GM12878 (cell line): ENCODE measurements around the gene MAPRE2. TPM values are rescaled to one million over a fixed set of nuclear protein-coding genes. Genes with fewer than 3 reads are reported as not detected.
A peak's percentile ranks its signal among the peaks of the same experiment; 100 is the strongest.

Source experiments
- ASH2L ChIP-seq: fragments of 300-600, 200-600 bp; sonication (generic); IDR thresholded peaks from 2 replicates; pipeline ENCODE4 v1.6.1; 2017; ENCODE audit warnings: low read depth, mild to moderate bottlenecking, borderline replicate concordance
- BRCA1 ChIP-seq: IDR thresholded peaks from 2 replicates; pipeline ENCODE4 v1.6.1; 2011; ENCODE audit warnings: low read depth, low read length, improper control_type of control experiment
- CHD1 ChIP-seq: IDR thresholded peaks from 2 replicates; pipeline ENCODE4 v1.6.1; 2012; ENCODE audit warnings: low read depth, low read length, improper control_type of control experiment
- ELK1 ChIP-seq: IDR thresholded peaks from 2 replicates; pipeline ENCODE4 v1.6.1; 2012; ENCODE audit warnings: low read depth, low read length, improper control_type of control experiment
- HDAC6 ChIP-seq: fragments of 200-600 bp; sonication (generic); IDR thresholded peaks from one replicate; pipeline ENCODE4 v1.8.0; 2017; ENCODE audit warnings: antibody characterized with exemption; ENCODE audit not compliant: unreplicated experiment
- MXI1 ChIP-seq: fragments of 150-350 bp; IDR thresholded peaks from 2 replicates; pipeline ENCODE4 v1.6.1; 2011; ENCODE audit warnings: low read depth, mild to moderate bottlenecking, inconsistent platforms, low read length, improper control_type of control experiment
- NR2C1 ChIP-seq: fragments of 450-650 bp; IDR thresholded peaks from 2 replicates; pipeline ENCODE4 v1.6.1; 2017; ENCODE audit warnings: antibody characterized with exemption, mild to moderate bottlenecking, moderate library complexity
- NR2F1 ChIP-seq: fragments of 450-650 bp; conservative IDR thresholded peaks from 2 replicates; pipeline ENCODE4 v1.6.1; 2017; ENCODE audit warnings: mild to moderate bottlenecking
- RB1 ChIP-seq: fragments of 450-650 bp; formaldehyde crosslinking; IDR thresholded peaks from 2 replicates; pipeline ENCODE4 v1.6.1; 2017; ENCODE audit warnings: mild to moderate bottlenecking, borderline replicate concordance
- SIX5 ChIP-seq: IDR thresholded peaks from 2 replicates; pipeline ENCODE4 v1.6.1; 2011; ENCODE audit warnings: mild to moderate bottlenecking, low read depth, low read length, moderate library complexity; ENCODE audit not compliant: severe bottlenecking
- SKIL ChIP-seq: fragments of 450-650 bp; IDR thresholded peaks from 2 replicates; pipeline ENCODE4 v1.6.1; 2017; ENCODE audit warnings: mild to moderate bottlenecking, low read depth, inconsistent platforms; ENCODE audit not compliant: poor library complexity, severe bottlenecking
- SPI1 ChIP-seq: IDR thresholded peaks from 2 replicates; pipeline ENCODE4 v1.6.1; 2011; ENCODE audit warnings: low read depth, mild to moderate bottlenecking, low read length, moderate library complexity, borderline replicate concordance; ENCODE audit not compliant: insufficient read depth
- STAT3 ChIP-seq: IDR thresholded peaks from 2 replicates; pipeline ENCODE4 v1.6.1; 2011; ENCODE audit warnings: low read depth, low read length, improper control_type of control experiment
- TAF1 ChIP-seq: IDR thresholded peaks from 2 replicates; pipeline ENCODE4 v1.6.1; 2011; ENCODE audit warnings: mild to moderate bottlenecking, low read depth, low read length, borderline replicate concordance
- TARDBP ChIP-seq: IDR thresholded peaks from 2 replicates; pipeline ENCODE4 v1.6.1; 2016; ENCODE audit warnings: borderline replicate concordance
- TBL1XR1 ChIP-seq: IDR thresholded peaks from 2 replicates; pipeline ENCODE4 v1.6.1; 2012; ENCODE audit warnings: low read depth, low read length, improper control_type of control experiment
- ZSCAN29 ChIP-seq: fragments of 450-650 bp; IDR thresholded peaks from 2 replicates; pipeline ENCODE4 v1.6.1; 2017; ENCODE audit warnings: mild to moderate bottlenecking, moderate library complexity
- polyA plus RNA-seq, 11 experiments: library from polyadenylated mRNA; depleted of rRNA in 4 of 11; unstranded in 6 of 11; stranded (reverse) in 5 of 11; fragments of >200 nt; fragmentation: Nextera tagmentation in 4 of 11; fragmentation: Illumina TruSeq in 1 of 11; extraction: Ambion mirVana in 4 of 11; extraction: Trizol in 1 of 11; gene quantifications; 1 replicate in 1 of 11; 2 replicates in 10 of 11; pipeline versions ENCODE4 v1.2.1 to v1.2.3, GENCODE V29; 2011 to 2016; ENCODE audit warnings: inconsistent platforms in 2 of 11, missing spikeins in 2 of 11, low read depth in 1 of 11
- total RNA-seq, 4 experiments: library from RNA; depleted of rRNA in 3 of 4; stranded (reverse); fragments of >200 nt in 3 of 4; fragmentation: Illumina TruSeq in 1 of 4; extraction: Trizol in 1 of 4; gene quantifications; 2 replicates each; pipeline versions ENCODE4 v1.2.1 to v1.2.3, GENCODE V29; 2013 to 2021
- TF ChIP-seq, protein P1 (sequence below): fragments of 450-650 bp; formaldehyde crosslinking; IDR thresholded peaks from 2 replicates; pipeline ENCODE4 v1.4.0; 2022; ENCODE audit warnings: mild to moderate bottlenecking, moderate library complexity
- TF ChIP-seq, protein P2 (sequence below): fragments of 150-350 bp; IDR thresholded peaks from 2 replicates; pipeline ENCODE4 v1.6.1; 2014; ENCODE audit warnings: mild to moderate bottlenecking, low read depth, low read length
- TF ChIP-seq, protein P3 (sequence below): fragments of 450-650 bp; IDR thresholded peaks from 2 replicates; pipeline ENCODE4 v1.6.1; 2017; ENCODE audit warnings: antibody characterized with exemption, mild to moderate bottlenecking, moderate library complexity

Gene MAPRE2
- total and polyA plus RNA-seq, 10 of the 15 experiments (the other 5 are each of a cell fraction or from before 2014, with no cell fraction given): 11.0 to 50.6 (median 24.0) TPM

DNA sequence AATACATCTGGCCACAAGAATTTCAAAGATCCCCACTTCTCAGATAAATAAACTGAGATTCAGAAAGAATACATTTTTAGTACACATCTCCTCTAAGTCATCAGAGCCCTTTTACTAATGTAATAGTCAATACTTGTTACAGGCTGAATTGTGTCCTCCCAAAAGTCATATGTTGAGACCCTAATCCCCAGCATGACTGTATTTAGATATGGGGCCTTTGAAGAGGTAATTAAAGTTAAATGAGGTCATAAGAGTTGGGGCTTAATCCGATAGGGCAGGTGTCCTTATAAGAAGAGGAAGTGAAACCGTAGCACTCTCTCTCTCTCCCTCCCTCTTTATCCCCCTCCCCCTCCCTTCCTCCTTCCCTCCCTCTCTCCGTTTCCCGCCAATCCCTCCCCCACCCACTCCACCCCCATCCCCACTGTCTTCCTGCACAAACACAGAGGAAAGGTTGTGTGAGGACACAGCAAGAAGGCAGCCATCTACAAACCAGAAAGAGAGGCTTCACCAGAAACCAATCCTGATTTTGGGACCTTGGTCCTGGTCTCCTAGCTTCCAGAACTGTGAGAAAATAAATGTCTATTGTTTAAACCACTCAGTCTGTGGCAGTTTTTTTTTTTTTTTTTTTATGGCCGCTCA lies 133.0 kb downstream of the MAPRE2 start (continued):
- TF ChIP-seq, protein P1, sequence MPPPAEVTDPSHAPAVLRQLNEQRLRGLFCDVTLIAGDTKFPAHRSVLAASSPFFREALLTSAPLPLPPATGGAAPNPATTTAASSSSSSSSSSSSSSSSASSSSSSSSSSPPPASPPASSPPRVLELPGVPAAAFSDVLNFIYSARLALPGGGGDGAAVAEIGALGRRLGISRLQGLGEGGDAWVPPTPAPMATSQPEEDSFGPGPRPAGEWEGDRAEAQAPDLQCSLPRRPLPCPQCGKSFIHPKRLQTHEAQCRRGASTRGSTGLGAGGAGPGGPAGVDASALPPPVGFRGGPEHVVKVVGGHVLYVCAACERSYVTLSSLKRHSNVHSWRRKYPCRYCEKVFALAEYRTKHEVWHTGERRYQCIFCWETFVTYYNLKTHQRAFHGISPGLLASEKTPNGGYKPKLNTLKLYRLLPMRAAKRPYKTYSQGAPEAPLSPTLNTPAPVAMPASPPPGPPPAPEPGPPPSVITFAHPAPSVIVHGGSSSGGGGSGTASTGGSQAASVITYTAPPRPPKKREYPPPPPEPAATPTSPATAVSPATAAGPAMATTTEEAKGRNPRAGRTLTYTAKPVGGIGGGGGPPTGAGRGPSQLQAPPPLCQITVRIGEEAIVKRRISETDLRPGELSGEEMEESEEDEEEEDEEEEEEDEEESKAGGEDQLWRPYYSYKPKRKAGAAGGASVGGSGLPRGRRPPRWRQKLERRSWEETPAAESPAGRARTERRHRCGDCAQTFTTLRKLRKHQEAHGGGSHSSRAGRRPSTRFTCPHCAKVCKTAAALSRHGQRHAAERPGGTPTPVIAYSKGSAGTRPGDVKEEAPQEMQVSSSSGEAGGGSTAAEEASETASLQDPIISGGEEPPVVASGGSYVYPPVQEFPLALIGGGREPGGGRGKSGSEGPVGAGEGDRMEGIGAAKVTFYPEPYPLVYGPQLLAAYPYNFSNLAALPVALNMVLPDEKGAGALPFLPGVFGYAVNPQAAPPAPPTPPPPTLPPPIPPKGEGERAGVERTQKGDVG (CRISPR knock-in tag): no peak
- TF ChIP-seq ELK1 (no peak), STAT3 (no peak), SPI1 (peak; percentile 95), ZSCAN29 (no peak), CHD1 (no peak), TARDBP (no peak), SKIL (no peak), ASH2L (no peak), SIX5 (no peak), MXI1 (no peak), HDAC6 (no peak), NR2F1 (no peak), RB1 (no peak), NR2C1 (no peak), TBL1XR1 (no peak), TAF1 (no peak), BRCA1 (no peak)
- TF ChIP-seq, protein P2, sequence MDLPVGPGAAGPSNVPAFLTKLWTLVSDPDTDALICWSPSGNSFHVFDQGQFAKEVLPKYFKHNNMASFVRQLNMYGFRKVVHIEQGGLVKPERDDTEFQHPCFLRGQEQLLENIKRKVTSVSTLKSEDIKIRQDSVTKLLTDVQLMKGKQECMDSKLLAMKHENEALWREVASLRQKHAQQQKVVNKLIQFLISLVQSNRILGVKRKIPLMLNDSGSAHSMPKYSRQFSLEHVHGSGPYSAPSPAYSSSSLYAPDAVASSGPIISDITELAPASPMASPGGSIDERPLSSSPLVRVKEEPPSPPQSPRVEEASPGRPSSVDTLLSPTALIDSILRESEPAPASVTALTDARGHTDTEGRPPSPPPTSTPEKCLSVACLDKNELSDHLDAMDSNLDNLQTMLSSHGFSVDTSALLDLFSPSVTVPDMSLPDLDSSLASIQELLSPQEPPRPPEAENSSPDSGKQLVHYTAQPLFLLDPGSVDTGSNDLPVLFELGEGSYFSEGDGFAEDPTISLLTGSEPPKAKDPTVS: no peak
- TF ChIP-seq, protein P3, sequence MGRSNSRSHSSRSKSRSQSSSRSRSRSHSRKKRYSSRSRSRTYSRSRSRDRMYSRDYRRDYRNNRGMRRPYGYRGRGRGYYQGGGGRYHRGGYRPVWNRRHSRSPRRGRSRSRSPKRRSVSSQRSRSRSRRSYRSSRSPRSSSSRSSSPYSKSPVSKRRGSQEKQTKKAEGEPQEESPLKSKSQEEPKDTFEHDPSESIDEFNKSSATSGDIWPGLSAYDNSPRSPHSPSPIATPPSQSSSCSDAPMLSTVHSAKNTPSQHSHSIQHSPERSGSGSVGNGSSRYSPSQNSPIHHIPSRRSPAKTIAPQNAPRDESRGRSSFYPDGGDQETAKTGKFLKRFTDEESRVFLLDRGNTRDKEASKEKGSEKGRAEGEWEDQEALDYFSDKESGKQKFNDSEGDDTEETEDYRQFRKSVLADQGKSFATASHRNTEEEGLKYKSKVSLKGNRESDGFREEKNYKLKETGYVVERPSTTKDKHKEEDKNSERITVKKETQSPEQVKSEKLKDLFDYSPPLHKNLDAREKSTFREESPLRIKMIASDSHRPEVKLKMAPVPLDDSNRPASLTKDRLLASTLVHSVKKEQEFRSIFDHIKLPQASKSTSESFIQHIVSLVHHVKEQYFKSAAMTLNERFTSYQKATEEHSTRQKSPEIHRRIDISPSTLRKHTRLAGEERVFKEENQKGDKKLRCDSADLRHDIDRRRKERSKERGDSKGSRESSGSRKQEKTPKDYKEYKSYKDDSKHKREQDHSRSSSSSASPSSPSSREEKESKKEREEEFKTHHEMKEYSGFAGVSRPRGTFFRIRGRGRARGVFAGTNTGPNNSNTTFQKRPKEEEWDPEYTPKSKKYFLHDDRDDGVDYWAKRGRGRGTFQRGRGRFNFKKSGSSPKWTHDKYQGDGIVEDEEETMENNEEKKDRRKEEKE: no peak
